ENCODE measurements around the gene IL36RN. TPM values are rescaled to one million over a fixed set of nuclear protein-coding genes. Genes with fewer than 3 reads are reported as not detected.
A peak's percentile ranks its signal among the peaks of the same experiment; 100 is the strongest.

IL36RN gene
- polyA plus RNA-seq, 1 donor, result not detected

GRCh38 chr2:113060796-113061195 lies 1.8 kb downstream of the IL36RN start:
- no peak for DNase-seq
- no peaks in the 10 kb centered on the region for H3K36me3 ChIP-seq (ENCODE audit: control insufficient read depth, insufficient read depth, low read length)
- WGBS (ENCODE audit: insufficient coverage, low lambda C conversion rate), result no CpG with 5 or more reads among the region's 1 CpG

GRCh38 chr2:113061241-113061640 lies 2.2 kb downstream of the IL36RN start:
- no peaks in the 10 kb centered on the region for H3K9me3 ChIP-seq (ENCODE audit: control insufficient read depth, low read depth, low read length)
- no peak overlapping the region for H3K4me3 ChIP-seq (ENCODE audit: low read length)
- no CpG with 5 or more reads among the region's 2 CpGs for WGBS (ENCODE audit: insufficient coverage, low lambda C conversion rate)
- no peaks in the 10 kb centered on the region for H3K27me3 ChIP-seq (ENCODE audit: control insufficient read depth, insufficient read depth, low read length)
- no peaks in the 10 kb centered on the region for H3K36me3 ChIP-seq (ENCODE audit: control insufficient read depth, insufficient read depth, low read length)
- no peak overlapping the region for H3K27ac ChIP-seq (ENCODE audit: low read length)
- peaks cover 3% of the 10 kb centered on the region for H3K4me1 ChIP-seq (ENCODE audit: control insufficient read depth, insufficient read depth, low read length)
- DNase-seq, result no peak

More at GRCh38 chr2:113060796-113061195, 1.8 kb downstream of the IL36RN start:
- no peak overlapping the region for H3K4me3 ChIP-seq (ENCODE audit: low read length)
- H3K27ac ChIP-seq (ENCODE audit: low read length), result no peak overlapping the region
- no peaks in the 10 kb centered on the region for H3K9me3 ChIP-seq (ENCODE audit: control insufficient read depth, low read depth, low read length)
- no peaks in the 10 kb centered on the region for H3K27me3 ChIP-seq (ENCODE audit: control insufficient read depth, insufficient read depth, low read length)
- peaks cover 3% of the 10 kb centered on the region for H3K4me1 ChIP-seq (ENCODE audit: control insufficient read depth, insufficient read depth, low read length)

GRCh38 chr2:113061896-113062770 lies 3.1 kb downstream of the IL36RN start:
- Histone ChIP-seq H3K27me3 (ENCODE audit: control insufficient read depth, insufficient read depth, low read length) (no peaks in the 10 kb centered on the region), H3K36me3 (ENCODE audit: control insufficient read depth, insufficient read depth, low read length) (no peaks in the 10 kb centered on the region), H3K9me3 (ENCODE audit: control insufficient read depth, low read depth, low read length) (no peaks in the 10 kb centered on the region), H3K4me1 (ENCODE audit: control insufficient read depth, insufficient read depth, low read length) (peaks cover 3% of the 10 kb centered on the region), H3K27ac (ENCODE audit: low read length) (no peak overlapping the region), H3K4me3 (ENCODE audit: low read length) (no peak overlapping the region)
- 100% methylated on average over 1 of the region's 18 CpGs for WGBS (ENCODE audit: insufficient coverage, low lambda C conversion rate)
- no peak for DNase-seq

GRCh38 chr2:113064281-113064680 lies 5.3 kb downstream of the IL36RN start:
- Histone ChIP-seq H3K4me1 (ENCODE audit: control insufficient read depth, insufficient read depth, low read length) (peaks cover 15% of the 10 kb centered on the region), H3K9me3 (ENCODE audit: control insufficient read depth, low read depth, low read length) (no peaks in the 10 kb centered on the region), H3K36me3 (ENCODE audit: control insufficient read depth, insufficient read depth, low read length) (no peaks in the 10 kb centered on the region), H3K27me3 (ENCODE audit: control insufficient read depth, insufficient read depth, low read length) (no peaks in the 10 kb centered on the region), H3K4me3 (ENCODE audit: low read length) (no peak overlapping the region), H3K27ac (ENCODE audit: low read length) (no peak overlapping the region)
- no peak for DNase-seq
- 60% methylated on average over 1 of the region's 5 CpGs for WGBS (ENCODE audit: insufficient coverage, low lambda C conversion rate)

- Histone ChIP-seq H3K4me3 (ENCODE audit: low read length) (no peak overlapping the region), H3K36me3 (ENCODE audit: control insufficient read depth, insufficient read depth, low read length) (no peaks in the 10 kb centered on the region), H3K9me3 (ENCODE audit: control insufficient read depth, low read depth, low read length) (no peaks in the 10 kb centered on the region), H3K27ac (ENCODE audit: low read length) (no peak overlapping the region), H3K27me3 (ENCODE audit: control insufficient read depth, insufficient read depth, low read length) (no peaks in the 10 kb centered on the region), H3K4me1 (ENCODE audit: control insufficient read depth, insufficient read depth, low read length) (peaks cover 21% of the 10 kb centered on the region)
- no peak for DNase-seq
- no CpG with 5 or more reads among the region's 1 CpG for WGBS (ENCODE audit: insufficient coverage, low lambda C conversion rate)
Observed at GRCh38 chr2:113064898-113065297, 5.9 kb downstream of the IL36RN start.

- Histone ChIP-seq H3K4me3 (ENCODE audit: low read length) (no peak within 1 kb of the TSS), H3K9me3 (ENCODE audit: control insufficient read depth, low read depth, low read length) (no peaks in the 10 kb centered on the region), H3K27me3 (ENCODE audit: control insufficient read depth, insufficient read depth, low read length) (no peaks in the 10 kb centered on the region), H3K4me1 (ENCODE audit: control insufficient read depth, insufficient read depth, low read length) (peaks cover 22% of the 10 kb centered on the region), H3K27ac (ENCODE audit: low read length) (peak within 1 kb of the TSS; percentile 83), H3K36me3 (ENCODE audit: control insufficient read depth, insufficient read depth, low read length) (no peaks in the 10 kb centered on the region)
- no peak for DNase-seq
- WGBS (ENCODE audit: insufficient coverage, low lambda C conversion rate), result no CpG with 5 or more reads among the region's 3 CpGs
Observed at GRCh38 chr2:113067681-113068080, 8.7 kb downstream of the IL36RN start, which contains the start of gene IL1F10. IL1F10 (plus strand) TSS chr2:113067970; CDS start chr2:113072739, 4,769 bp downstream.

- H3K4me1 ChIP-seq (ENCODE audit: control insufficient read depth, insufficient read depth, low read length), result peaks cover 22% of the 10 kb centered on the region
- H3K9me3 ChIP-seq (ENCODE audit: control insufficient read depth, low read depth, low read length), result no peaks in the 10 kb centered on the region
- peak; percentile 42 to 50 for DNase-seq
- no peaks in the 10 kb centered on the region for H3K36me3 ChIP-seq (ENCODE audit: control insufficient read depth, insufficient read depth, low read length)
- H3K27ac ChIP-seq (ENCODE audit: low read length), result peak overlapping the region; percentile 83
- no peak overlapping the region for H3K4me3 ChIP-seq (ENCODE audit: low read length)
- WGBS (ENCODE audit: insufficient coverage, low lambda C conversion rate), result 87% methylated on average over 2 of the region's 2 CpGs
- no peaks in the 10 kb centered on the region for H3K27me3 ChIP-seq (ENCODE audit: control insufficient read depth, insufficient read depth, low read length)
Observed at GRCh38 chr2:113068249-113068648, 9.3 kb downstream of the IL36RN start.

- Histone ChIP-seq H3K4me3 (ENCODE audit: low read length) (no peak overlapping the region), H3K27ac (ENCODE audit: low read length) (peak overlapping the region; percentile 83), H3K27me3 (ENCODE audit: control insufficient read depth, insufficient read depth, low read length) (no peaks in the 10 kb centered on the region), H3K9me3 (ENCODE audit: control insufficient read depth, low read depth, low read length) (no peaks in the 10 kb centered on the region), H3K4me1 (ENCODE audit: control insufficient read depth, insufficient read depth, low read length) (peaks cover 22% of the 10 kb centered on the region), H3K36me3 (ENCODE audit: control insufficient read depth, insufficient read depth, low read length) (no peaks in the 10 kb centered on the region)
- WGBS (ENCODE audit: insufficient coverage, low lambda C conversion rate), result 33% methylated on average over 2 of the region's 5 CpGs
- no peak for DNase-seq
Observed at GRCh38 chr2:113068706-113069485, 9.9 kb downstream of the IL36RN start.

- H3K27me3 ChIP-seq (ENCODE audit: control insufficient read depth, insufficient read depth, low read length), result no peaks in the 10 kb centered on the region
- no peak overlapping the region for H3K27ac ChIP-seq (ENCODE audit: low read length)
- no peak for DNase-seq
- 100% methylated on average over 1 of the region's 4 CpGs for WGBS (ENCODE audit: insufficient coverage, low lambda C conversion rate)
- peaks cover 25% of the 10 kb centered on the region for H3K4me1 ChIP-seq (ENCODE audit: control insufficient read depth, insufficient read depth, low read length)
- H3K4me3 ChIP-seq (ENCODE audit: low read length), result no peak overlapping the region
- no peaks in the 10 kb centered on the region for H3K36me3 ChIP-seq (ENCODE audit: control insufficient read depth, insufficient read depth, low read length)
- H3K9me3 ChIP-seq (ENCODE audit: control insufficient read depth, low read depth, low read length), result no peaks in the 10 kb centered on the region
Observed at GRCh38 chr2:113069676-113070605, 10.9 kb downstream of the IL36RN start.

GRCh38 chr2:113070606-113070975 lies 11.6 kb downstream of the IL36RN start:
- Histone ChIP-seq H3K27me3 (ENCODE audit: control insufficient read depth, insufficient read depth, low read length) (no peaks in the 10 kb centered on the region), H3K4me3 (ENCODE audit: low read length) (no peak overlapping the region), H3K4me1 (ENCODE audit: control insufficient read depth, insufficient read depth, low read length) (peaks cover 30% of the 10 kb centered on the region), H3K36me3 (ENCODE audit: control insufficient read depth, insufficient read depth, low read length) (no peaks in the 10 kb centered on the region), H3K9me3 (ENCODE audit: control insufficient read depth, low read depth, low read length) (no peaks in the 10 kb centered on the region), H3K27ac (ENCODE audit: low read length) (no peak overlapping the region)
- WGBS (ENCODE audit: insufficient coverage, low lambda C conversion rate), result no CpG with 5 or more reads among the region's 1 CpG
- DNase-seq, result no peak
